Mesenchymal stem cell (in vitro differentiated cells and primary cell): ENCODE measurements around the gene MOB2.
A peak's percentile ranks its signal among the peaks of the same experiment; 100 is the strongest.

Experiments used
- DNase-seq: peaks from one replicate; pipeline ENCODE4 v3.0.0-alpha.2; 2013
- H2AFZ ChIP-seq: one replicate; pipeline ENCODE4 v1.6.1; 2013; ENCODE audit warnings: low read depth, mild to moderate bottlenecking, control low read depth, inconsistent platforms, low read length, moderate library complexity
- H2AK5ac ChIP-seq: 2 replicates; pipeline ENCODE4 v1.6.1; 2013; ENCODE audit warnings: low read length, moderate library complexity, mild to moderate bottlenecking, inconsistent platforms; ENCODE audit not compliant: severe bottlenecking
- H2BK120ac ChIP-seq: one replicate; pipeline ENCODE4 v1.6.1; 2013; ENCODE audit warnings: low read depth, mild to moderate bottlenecking, inconsistent platforms, low read length, moderate library complexity
- H2BK12ac ChIP-seq, 2 experiments: one replicate each; pipeline ENCODE4 v1.6.1; 2013; ENCODE audit warnings: inconsistent platforms in 2 of 2, low read length in 2 of 2, mild to moderate bottlenecking in 2 of 2, moderate library complexity in 2 of 2, control low read depth in 1 of 2
- H2BK15ac ChIP-seq: one replicate; pipeline ENCODE4 v1.6.1; 2013; ENCODE audit warnings: mild to moderate bottlenecking, low read depth, inconsistent platforms; ENCODE audit not compliant: poor library complexity, severe bottlenecking
- H2BK5ac ChIP-seq: 2 replicates; pipeline ENCODE4 v1.6.1; 2013; ENCODE audit warnings: low read depth, mild to moderate bottlenecking, low read length, control low read depth, inconsistent platforms; ENCODE audit not compliant: poor library complexity, severe bottlenecking
- H3K14ac ChIP-seq, 2 experiments: one replicate each; pipeline ENCODE4 v1.6.1; 2013; ENCODE audit warnings: inconsistent platforms in 2 of 2, low read length in 2 of 2, control low read depth in 1 of 2, mild to moderate bottlenecking in 1 of 2, moderate library complexity in 1 of 2
- H3K18ac ChIP-seq, 2 experiments: one replicate each; pipeline ENCODE4 v1.6.1; 2013; ENCODE audit warnings: inconsistent platforms in 2 of 2, low read length in 2 of 2, control low read depth in 1 of 2, low read depth in 1 of 2, mild to moderate bottlenecking in 1 of 2
- H3K23ac ChIP-seq, 2 experiments: one replicate each; pipeline ENCODE4 v1.6.1; 2013; ENCODE audit warnings: inconsistent platforms in 2 of 2, low read length in 2 of 2, mild to moderate bottlenecking in 2 of 2, moderate library complexity in 2 of 2, control low read depth in 1 of 2
- H3K27ac ChIP-seq: 2 replicates; pipeline ENCODE4 v1.5.1; 2013; ENCODE audit warnings: mild to moderate bottlenecking, moderate library complexity, low read length, control low read depth, inconsistent platforms; ENCODE audit not compliant: poor library complexity, severe bottlenecking
- H3K27me3 ChIP-seq, 2 experiments: 2 replicates each; pipeline versions ENCODE4 v1.6.1 to v1.7.0; 2013; ENCODE audit warnings: low read length in 2 of 2, mild to moderate bottlenecking in 2 of 2, moderate library complexity in 2 of 2, control low read depth in 1 of 2, inconsistent platforms in 1 of 2; ENCODE audit not compliant: control insufficient read depth in 1 of 2, insufficient read depth in 1 of 2
- H3K36me3 ChIP-seq, 2 experiments: 2 replicates each; pipeline versions ENCODE4 v1.6.1 to v1.7.0; 2013; ENCODE audit warnings: low read length in 2 of 2, control low read depth in 1 of 2, inconsistent platforms in 1 of 2, low read depth in 1 of 2, mild to moderate bottlenecking in 1 of 2; ENCODE audit not compliant: insufficient read depth in 2 of 2, control insufficient read depth in 1 of 2
- H3K4ac ChIP-seq, 2 experiments: one replicate each; pipeline ENCODE4 v1.6.1; 2013; ENCODE audit warnings: inconsistent platforms in 2 of 2, low read length in 2 of 2, mild to moderate bottlenecking in 2 of 2, moderate library complexity in 2 of 2, control low read depth in 1 of 2, low read depth in 1 of 2
- H3K4me1 ChIP-seq: 2 replicates; pipeline ENCODE4 v1.6.1; 2013; ENCODE audit warnings: low read depth, low read length, control low read depth; ENCODE audit not compliant: control insufficient read depth, insufficient read depth
- H3K4me2 ChIP-seq: 2 replicates; pipeline ENCODE4 v1.6.1; 2013; ENCODE audit warnings: low read length, mild to moderate bottlenecking, inconsistent platforms; ENCODE audit not compliant: poor library complexity, severe bottlenecking
- H3K4me3 ChIP-seq, 2 experiments: 2 replicates each; pipeline versions ENCODE4 v1.5.1 to v1.7.0; 2013; ENCODE audit warnings: low read length in 2 of 2, mild to moderate bottlenecking in 2 of 2, control low read depth in 1 of 2, low read depth in 1 of 2; ENCODE audit not compliant: insufficient read depth in 1 of 2
- H3K79me1 ChIP-seq: replicated peaks from 2 replicates; pipeline ENCODE4 v1.6.1; 2013; ENCODE audit warnings: mild to moderate bottlenecking, control low read depth, low read length, inconsistent platforms; ENCODE audit not compliant: poor library complexity, severe bottlenecking
- H3K9ac ChIP-seq: 2 replicates; pipeline ENCODE4 v1.7.0; 2013; ENCODE audit warnings: mild to moderate bottlenecking, low read length, moderate library complexity
- H3K9me3 ChIP-seq: 2 replicates; pipeline ENCODE4 v1.7.0; 2013; ENCODE audit warnings: mild to moderate bottlenecking, low read length; ENCODE audit not compliant: control insufficient read depth
- H4K8ac ChIP-seq: one replicate; pipeline ENCODE4 v1.6.1; 2013; ENCODE audit warnings: inconsistent platforms, mild to moderate bottlenecking, low read length, moderate library complexity
- H4K91ac ChIP-seq: one replicate; pipeline ENCODE4 v1.6.1; 2013; ENCODE audit warnings: mild to moderate bottlenecking, low read length, inconsistent platforms
- WGBS: methylation state at CpG from one replicate; pipeline ENCODE4 v1.1.7; 2013; ENCODE audit warnings: mixed read lengths; 5-methylcytosine and 5-hydroxymethylcytosine counted together

The MOB2 gene

DNA sequence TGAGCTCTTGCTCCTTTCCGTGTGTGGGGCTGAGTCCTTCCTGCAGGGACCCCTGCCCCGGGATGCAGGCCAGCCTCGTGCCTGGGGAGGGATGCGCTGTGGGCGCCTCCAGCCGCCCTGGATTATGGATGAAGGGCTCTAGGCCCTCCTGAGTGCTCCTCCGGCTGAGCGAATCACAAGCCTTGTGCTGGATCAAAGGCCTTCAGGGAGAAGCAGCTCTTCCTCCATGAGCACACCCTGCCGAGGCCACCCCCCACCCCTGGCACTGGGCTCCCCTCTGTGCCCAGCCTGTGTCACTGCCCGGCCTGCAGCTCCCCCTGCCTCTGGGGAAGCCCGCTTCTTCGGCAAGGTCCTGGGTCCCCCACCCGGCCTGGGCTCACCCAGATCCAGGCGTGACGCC lies 53.0 kb downstream of the MOB2 start:
- H3K14ac ChIP-seq = no peak overlapping the region
- no peak overlapping the region for H3K4me3 ChIP-seq
- no peak overlapping the region for H3K27ac ChIP-seq
- H3K79me1 ChIP-seq = no peaks in the 10 kb centered on the region
- H3K9ac ChIP-seq = no peak overlapping the region
- no peak overlapping the region for H3K4ac ChIP-seq
- no peak overlapping the region for H3K23ac ChIP-seq
- no peak overlapping the region for H4K91ac ChIP-seq
- H3K4me2 ChIP-seq = no peak overlapping the region
- no peak overlapping the region for H4K8ac ChIP-seq
- no peak overlapping the region for H2BK5ac ChIP-seq
- no peak overlapping the region for H2BK120ac ChIP-seq
- H2BK12ac ChIP-seq = no peak overlapping the region
- WGBS = 90% methylated on average over 15 of the region's 15 CpGs
- H2AK5ac ChIP-seq = no peak overlapping the region
- H3K36me3 ChIP-seq = peaks cover 0 to 4% of the 10 kb centered on the region in 2 experiments
- H3K27me3 ChIP-seq = peaks cover 10 to 11% of the 10 kb centered on the region in 2 experiments
- no peak overlapping the region for H2AFZ ChIP-seq
- no peak overlapping the region for H3K18ac ChIP-seq
- no peak overlapping the region for H2BK15ac ChIP-seq
- no peaks in the 10 kb centered on the region for H3K9me3 ChIP-seq
- peaks cover 18% of the 10 kb centered on the region for H3K4me1 ChIP-seq
- no peak for DNase-seq

GRCh38 chr11:1428762-1429316 lies 57.7 kb downstream of the MOB2 start:
- no peak overlapping the region for H4K8ac ChIP-seq
- H2BK12ac ChIP-seq = no peak overlapping the region
- H3K23ac ChIP-seq = no peak overlapping the region
- no peak overlapping the region for H3K9ac ChIP-seq
- peak overlapping the region; percentile 53 for H4K91ac ChIP-seq
- H3K14ac ChIP-seq = peak overlapping the region in 1 of 2 experiments; percentile 38
- peaks cover 2 to 4% of the 10 kb centered on the region in 2 experiments for H3K27me3 ChIP-seq
- no peak overlapping the region for H3K4me2 ChIP-seq
- no peak overlapping the region for H2BK120ac ChIP-seq
- no peak overlapping the region for H2AFZ ChIP-seq
- H3K9me3 ChIP-seq = no peaks in the 10 kb centered on the region
- no peaks in the 10 kb centered on the region for H3K79me1 ChIP-seq
- H3K4me3 ChIP-seq = no peak overlapping the region
- no peak overlapping the region for H2BK15ac ChIP-seq
- H3K4me1 ChIP-seq = peaks cover 4% of the 10 kb centered on the region
- DNase-seq = no peak
- H3K36me3 ChIP-seq = peaks cover 0 to 4% of the 10 kb centered on the region in 2 experiments
- H2BK5ac ChIP-seq = no peak overlapping the region
- H3K27ac ChIP-seq = no peak overlapping the region
- 92% methylated on average over 22 of the region's 22 CpGs for WGBS
- no peak overlapping the region for H2AK5ac ChIP-seq
- H3K4ac ChIP-seq = no peak overlapping the region
- no peak overlapping the region for H3K18ac ChIP-seq

DNA sequence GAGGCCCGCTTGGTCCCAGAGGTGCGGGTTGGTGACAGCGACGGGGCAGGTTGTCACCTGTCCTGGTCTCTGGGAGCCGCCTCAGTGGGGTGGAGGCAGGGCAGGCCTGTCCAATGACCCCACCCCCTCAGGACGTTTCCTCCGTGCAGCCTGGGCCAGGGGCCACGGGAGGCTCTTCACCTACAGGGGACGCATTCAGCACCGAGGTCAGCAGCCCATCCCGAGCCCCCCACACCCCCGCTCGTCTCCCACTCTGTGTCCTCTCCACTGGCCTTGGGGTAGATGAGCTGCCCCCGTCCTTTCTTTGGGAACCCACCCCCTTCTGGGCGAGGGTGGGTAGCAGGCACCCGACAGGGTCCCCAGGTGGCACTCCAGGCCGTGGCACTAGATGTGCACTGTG lies 61.1 kb downstream of the MOB2 start:
- Histone ChIP-seq H2BK12ac (no peak overlapping the region), H3K18ac (no peak overlapping the region), H3K4me1 (peaks cover 4% of the 10 kb centered on the region), H2BK15ac (no peak overlapping the region), H3K4me2 (no peak overlapping the region), H3K27ac (no peak overlapping the region), H4K8ac (no peak overlapping the region), H2AK5ac (no peak overlapping the region), H3K9ac (no peak overlapping the region), H3K79me1 (no peaks in the 10 kb centered on the region), H3K4me3 (no peak overlapping the region), H2AFZ (no peak overlapping the region), H3K23ac (no peak overlapping the region), H4K91ac (no peak overlapping the region), H3K27me3 (no peaks in the 10 kb centered on the region), H3K9me3 (no peaks in the 10 kb centered on the region), H3K36me3 (peaks cover 0 to 4% of the 10 kb centered on the region in 2 experiments), H3K4ac (no peak overlapping the region), H2BK5ac (no peak overlapping the region), H3K14ac (no peak overlapping the region), H2BK120ac (no peak overlapping the region)
- no peak for DNase-seq
- WGBS = 82% methylated on average over 17 of the region's 17 CpGs

- H3K14ac ChIP-seq = no peak overlapping the region
- H3K9me3 ChIP-seq = peaks cover under 1% of the 10 kb centered on the region
- no peaks in the 10 kb centered on the region for H3K27me3 ChIP-seq
- no peak overlapping the region for H4K91ac ChIP-seq
- no peak overlapping the region for H3K27ac ChIP-seq
- H3K4me1 ChIP-seq = peaks cover 4% of the 10 kb centered on the region
- H3K23ac ChIP-seq = no peak overlapping the region
- no peak overlapping the region for H2AK5ac ChIP-seq
- H3K36me3 ChIP-seq = peaks cover 0 to 4% of the 10 kb centered on the region in 2 experiments
- no peaks in the 10 kb centered on the region for H3K79me1 ChIP-seq
- no peak overlapping the region for H3K4me3 ChIP-seq
- H3K18ac ChIP-seq = no peak overlapping the region
- H2BK12ac ChIP-seq = no peak overlapping the region
- 88% methylated on average over 22 of the region's 22 CpGs for WGBS
- no peak overlapping the region for H3K4me2 ChIP-seq
- H2BK15ac ChIP-seq = no peak overlapping the region
- H3K4ac ChIP-seq = no peak overlapping the region
- H2BK120ac ChIP-seq = no peak overlapping the region
- no peak for DNase-seq
- no peak overlapping the region for H3K9ac ChIP-seq
- H4K8ac ChIP-seq = no peak overlapping the region
- H2AFZ ChIP-seq = no peak overlapping the region
- no peak overlapping the region for H2BK5ac ChIP-seq
Observed at GRCh38 chr11:1425006-1425405, 61.6 kb downstream of the MOB2 start.
